ENCODE data around the gene ASCL5. TPM values are rescaled to one million over a fixed set of nuclear protein-coding genes. Genes with fewer than 3 reads are reported as not detected.

The ASCL5 gene
- total and polyA plus RNA-seq, 10 of the 15 experiments (the other 5 are each of a cell fraction or from before 2014, with no cell fraction given): 0.04 TPM; not detected in 9

DNA sequence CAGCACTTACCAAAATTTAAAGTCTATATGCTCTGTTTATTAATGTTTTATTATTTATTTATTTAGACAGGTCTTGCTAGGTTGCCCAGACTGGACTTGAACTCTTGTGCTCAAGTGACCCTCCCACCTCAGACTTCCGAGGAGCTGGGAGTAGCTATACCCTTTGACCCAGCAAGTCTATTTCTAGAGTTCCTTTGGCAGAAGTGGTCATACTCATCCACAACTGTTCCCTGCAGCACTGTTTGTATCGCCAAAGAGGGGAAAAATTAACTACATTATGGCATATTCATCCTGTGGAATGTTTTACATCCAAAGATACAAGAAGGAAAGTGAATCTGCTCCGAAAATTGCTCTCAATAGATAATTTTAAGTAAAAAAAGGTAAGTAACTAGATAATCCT is 43.2 kb downstream of the ASCL5 start:
- 0% methylated on average over 3 of the region's 3 CpGs for WGBS (ENCODE audit: insufficient coverage, insufficient replicate concordance, low lambda C conversion rate, missing lambda C conversion rate)
- no peak for TF ChIP-seq MYC (IDR thresholded peaks at IDR 0.05; ENCODE audit: insufficient read depth, insufficient read length, insufficient replicate concordance, low read length, severe bottlenecking)
- TF ChIP-seq SREBF2 (IDR thresholded peaks at IDR 0.05; ENCODE audit: low read length): no peak
- TF ChIP-seq ETV6 (conservative IDR thresholded peaks at IDR 0.05 in 1 of 2, IDR thresholded peaks at IDR 0.05 in 1 of 2; ENCODE audit: borderline replicate concordance in 1 of 2, low read depth in 1 of 2): no peak
- TF ChIP-seq PML (IDR thresholded peaks at IDR 0.05; ENCODE audit: low read length): no peak
- no peak for TF ChIP-seq NR2F1 (conservative IDR thresholded peaks at IDR 0.05)
- no peak for TF ChIP-seq POU2F2 (IDR thresholded peaks at IDR 0.05; ENCODE audit: borderline replicate concordance, low read depth, low read length)
- TF ChIP-seq, protein P1, sequence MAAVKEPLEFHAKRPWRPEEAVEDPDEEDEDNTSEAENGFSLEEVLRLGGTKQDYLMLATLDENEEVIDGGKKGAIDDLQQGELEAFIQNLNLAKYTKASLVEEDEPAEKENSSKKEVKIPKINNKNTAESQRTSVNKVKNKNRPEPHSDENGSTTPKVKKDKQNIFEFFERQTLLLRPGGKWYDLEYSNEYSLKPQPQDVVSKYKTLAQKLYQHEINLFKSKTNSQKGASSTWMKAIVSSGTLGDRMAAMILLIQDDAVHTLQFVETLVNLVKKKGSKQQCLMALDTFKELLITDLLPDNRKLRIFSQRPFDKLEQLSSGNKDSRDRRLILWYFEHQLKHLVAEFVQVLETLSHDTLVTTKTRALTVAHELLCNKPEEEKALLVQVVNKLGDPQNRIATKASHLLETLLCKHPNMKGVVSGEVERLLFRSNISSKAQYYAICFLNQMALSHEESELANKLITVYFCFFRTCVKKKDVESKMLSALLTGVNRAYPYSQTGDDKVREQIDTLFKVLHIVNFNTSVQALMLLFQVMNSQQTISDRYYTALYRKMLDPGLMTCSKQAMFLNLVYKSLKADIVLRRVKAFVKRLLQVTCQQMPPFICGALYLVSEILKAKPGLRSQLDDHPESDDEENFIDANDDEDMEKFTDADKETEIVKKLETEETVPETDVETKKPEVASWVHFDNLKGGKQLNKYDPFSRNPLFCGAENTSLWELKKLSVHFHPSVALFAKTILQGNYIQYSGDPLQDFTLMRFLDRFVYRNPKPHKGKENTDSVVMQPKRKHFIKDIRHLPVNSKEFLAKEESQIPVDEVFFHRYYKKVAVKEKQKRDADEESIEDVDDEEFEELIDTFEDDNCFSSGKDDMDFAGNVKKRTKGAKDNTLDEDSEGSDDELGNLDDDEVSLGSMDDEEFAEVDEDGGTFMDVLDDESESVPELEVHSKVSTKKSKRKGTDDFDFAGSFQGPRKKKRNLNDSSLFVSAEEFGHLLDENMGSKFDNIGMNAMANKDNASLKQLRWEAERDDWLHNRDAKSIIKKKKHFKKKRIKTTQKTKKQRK (IDR thresholded peaks at IDR 0.05; ENCODE audit: low read depth, low read length): no peak
- TF ChIP-seq SP1 (IDR thresholded peaks at IDR 0.05; ENCODE audit: low read depth, low read length): no peak
- no peak for TF ChIP-seq IRF4 (IDR thresholded peaks at IDR 0.05; ENCODE audit: low read depth, low read length)
- TF ChIP-seq BHLHE40 (IDR thresholded peaks at IDR 0.05; ENCODE audit: borderline replicate concordance in 1 of 2, low read depth in 2 of 2, low read length in 1 of 2): no peak
- no peak for TF ChIP-seq CHD4 (IDR thresholded peaks at IDR 0.05)
- no peak for TF ChIP-seq RELB (IDR thresholded peaks at IDR 0.05; ENCODE audit: low read depth)
- TF ChIP-seq FOXM1 (IDR thresholded peaks at IDR 0.05; ENCODE audit: low read depth, low read length): no peak
- TF ChIP-seq, protein P2, sequence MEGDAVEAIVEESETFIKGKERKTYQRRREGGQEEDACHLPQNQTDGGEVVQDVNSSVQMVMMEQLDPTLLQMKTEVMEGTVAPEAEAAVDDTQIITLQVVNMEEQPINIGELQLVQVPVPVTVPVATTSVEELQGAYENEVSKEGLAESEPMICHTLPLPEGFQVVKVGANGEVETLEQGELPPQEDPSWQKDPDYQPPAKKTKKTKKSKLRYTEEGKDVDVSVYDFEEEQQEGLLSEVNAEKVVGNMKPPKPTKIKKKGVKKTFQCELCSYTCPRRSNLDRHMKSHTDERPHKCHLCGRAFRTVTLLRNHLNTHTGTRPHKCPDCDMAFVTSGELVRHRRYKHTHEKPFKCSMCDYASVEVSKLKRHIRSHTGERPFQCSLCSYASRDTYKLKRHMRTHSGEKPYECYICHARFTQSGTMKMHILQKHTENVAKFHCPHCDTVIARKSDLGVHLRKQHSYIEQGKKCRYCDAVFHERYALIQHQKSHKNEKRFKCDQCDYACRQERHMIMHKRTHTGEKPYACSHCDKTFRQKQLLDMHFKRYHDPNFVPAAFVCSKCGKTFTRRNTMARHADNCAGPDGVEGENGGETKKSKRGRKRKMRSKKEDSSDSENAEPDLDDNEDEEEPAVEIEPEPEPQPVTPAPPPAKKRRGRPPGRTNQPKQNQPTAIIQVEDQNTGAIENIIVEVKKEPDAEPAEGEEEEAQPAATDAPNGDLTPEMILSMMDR (IDR thresholded peaks at IDR 0.05 in 2 of 3, conservative IDR thresholded peaks at IDR 0.05 in 1 of 3; ENCODE audit: control insufficient read depth in 2 of 3, extremely low read depth in 1 of 3, insufficient read depth in 1 of 3, low read depth in 3 of 3, low read length in 3 of 3): no peak
- no peak for TF ChIP-seq ZBTB33 (IDR thresholded peaks at IDR 0.05)

More for the DNA sequence above, 43.2 kb downstream of the ASCL5 start:
- Histone ChIP-seq H3K79me2 (ENCODE audit: control insufficient read depth, insufficient read depth, low read length) (no peaks in the 10 kb centered on the region), H3K4me3 (no peak overlapping the region), H3K9ac (ENCODE audit: control insufficient read depth, insufficient read depth, low read length) (no peak overlapping the region), H3K27ac (ENCODE audit: control insufficient read depth, insufficient read depth) (no peak overlapping the region), H4K20me1 (ENCODE audit: control insufficient read depth, insufficient read depth) (no peaks in the 10 kb centered on the region), H3K36me3 (ENCODE audit: control insufficient read depth in 2 of 2, insufficient read depth in 2 of 2, low read length in 1 of 2) (no peaks in the 10 kb centered on the region), H3K9me3 (replicated peaks; ENCODE audit: control insufficient read depth, insufficient read depth, low read length) (no peaks in the 10 kb centered on the region), H3K4me2 (ENCODE audit: control insufficient read depth, insufficient read depth) (no peak overlapping the region), H3K27me3 (replicated peaks in 1 of 2; ENCODE audit: control insufficient read depth in 2 of 2, insufficient read depth in 2 of 2, low read length in 1 of 2) (peaks cover 0 to 2% of the 10 kb centered on the region in 2 experiments; a peak in 1 of 4 replicates), H2AFZ (ENCODE audit: control insufficient read depth, low read depth, low read length) (no peak overlapping the region), H3K4me1 (ENCODE audit: control insufficient read depth, insufficient read depth, low read length) (no peaks in the 10 kb centered on the region)
- in situ Hi-C loops (cut with MboI) (no loop called here), intact Hi-C loops (cut with micrococcal nuclease; ENCODE audit: unreplicated experiment) (loop anchor here (10.0 kb wide), 2 partner anchors 141 to 281 kb away; no protein-coding TSS in a partner anchor)
- ChIA-PET RAD21 (ENCODE audit: unreplicated experiment) (interaction anchor here (0.9 kb wide), 1 partner anchor 35 kb away, joined by 3 read pairs; no protein-coding TSS in a partner anchor), SMC1A (ENCODE audit: uncharacterized antibody, unreplicated experiment) (interaction anchor here (0.8 kb wide), 1 partner anchor 685 kb away, joined by 3 read pairs; no protein-coding TSS in a partner anchor), CTCF (interaction anchor here (0.6 to 1.4 kb wide), 3 partner anchors 12 to 111 kb away, joined by 3 to 7 read pairs (median 4); no protein-coding TSS in a partner anchor), POLR2A (interaction anchor here (0.7 kb wide), 1 partner anchor 48 kb away, joined by 4 read pairs; no protein-coding TSS in a partner anchor)
- FAIRE-seq (no peak), ATAC-seq (no peak), DNase-seq (ENCODE audit: low read depth, low spot score) (no peak)
- BruUV-seq (replicated peaks): no TSS peak
